ENCODE measurements around the gene CDYL2. TPM values are rescaled to one million over a fixed set of nuclear protein-coding genes. Genes with fewer than 3 reads are reported as not detected.

Gene CDYL2
- total RNA-seq, 2 experiments from 2014 or later: 7.4 to 9.7 TPM

DNA sequence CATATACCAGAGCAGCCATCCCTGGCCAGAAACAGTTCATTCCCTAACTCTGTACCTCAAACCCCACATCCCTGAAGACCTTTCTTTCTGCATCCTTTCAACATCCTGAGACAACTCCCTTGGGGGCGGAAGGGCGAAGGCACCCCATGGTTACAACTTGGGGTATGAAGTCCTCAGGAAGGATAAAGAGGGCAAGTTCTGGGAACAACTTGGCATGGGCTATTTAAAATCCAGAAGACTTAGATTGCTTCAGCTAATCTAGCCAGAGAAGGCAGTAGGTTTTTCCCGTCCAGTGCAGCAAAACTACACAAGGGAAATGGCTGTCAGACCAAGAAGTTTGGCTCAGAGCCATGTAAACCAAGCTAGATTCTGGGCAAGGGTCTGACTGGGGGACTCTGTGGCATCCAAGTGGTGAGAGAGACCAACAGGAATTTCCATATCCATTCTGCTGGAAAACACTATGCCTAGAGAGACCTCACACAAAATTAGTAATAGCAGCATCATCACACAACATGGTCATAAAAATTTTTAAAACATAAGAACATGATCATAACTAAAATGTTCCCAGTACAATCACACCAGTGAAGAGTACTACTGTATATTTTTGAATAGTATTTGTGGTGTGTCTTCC, 113.2 kb downstream of the CDYL2 start:
- no peak for DNase-seq
- no peak overlapping the region for H3K27ac Mint-ChIP-seq
- H3K4me3 Mint-ChIP-seq: no peak overlapping the region
- H3K4me1 Mint-ChIP-seq: peaks cover 28% of the 10 kb centered on the region
- peaks cover 1% of the 10 kb centered on the region for H3K9me3 Mint-ChIP-seq
- H3K27me3 Mint-ChIP-seq: peaks cover 4% of the 10 kb centered on the region
- peaks cover 6% of the 10 kb centered on the region for H3K36me3 Mint-ChIP-seq

DNA sequence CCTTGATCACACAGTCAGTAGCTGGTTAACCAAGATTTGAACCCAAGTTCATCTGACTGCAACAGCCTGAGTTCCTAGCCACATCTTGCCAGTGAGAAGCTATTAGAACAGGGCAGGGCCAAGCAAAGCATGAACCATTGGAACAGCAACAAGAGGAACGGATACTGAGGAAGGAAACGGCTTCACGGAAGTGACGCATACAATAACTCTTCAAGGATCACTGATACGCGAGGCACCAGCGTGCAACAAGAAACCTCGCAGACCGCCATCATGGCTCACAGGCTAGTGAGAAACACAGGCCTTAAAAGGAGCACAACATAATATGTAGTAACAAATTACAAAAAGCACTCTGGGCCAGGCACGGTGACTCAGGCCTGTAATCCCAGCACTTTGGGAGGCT, 114.9 kb downstream of the CDYL2 start:
- Mint-ChIP-seq H3K36me3 (peaks cover 4% of the 10 kb centered on the region), H3K4me3 (no peak overlapping the region), H3K9me3 (no peaks in the 10 kb centered on the region), H3K4me1 (peaks cover 25% of the 10 kb centered on the region), H3K27me3 (peaks cover 4% of the 10 kb centered on the region), H3K27ac (no peak overlapping the region)
- DNase-seq: no peak

DNA sequence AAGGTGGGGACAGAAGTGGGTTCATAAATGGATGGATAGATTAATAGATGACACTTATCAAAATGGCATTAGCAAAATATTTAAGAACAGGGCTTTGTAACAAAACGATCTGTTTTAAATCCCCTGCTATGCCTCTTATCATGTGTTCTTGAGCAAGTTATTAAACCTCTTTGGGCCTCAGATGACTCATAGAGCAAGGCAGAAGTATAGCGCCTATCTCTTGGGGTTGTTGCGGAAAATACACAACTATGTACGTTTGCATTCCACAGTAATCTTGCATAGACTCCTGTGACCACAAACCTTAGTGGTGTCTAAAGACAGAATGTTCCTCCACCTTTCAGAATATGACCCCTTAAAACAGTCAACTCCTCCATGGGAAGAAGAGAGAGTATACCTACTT, 116.8 kb downstream of the CDYL2 start:
- no peak overlapping the region for H3K4me3 Mint-ChIP-seq
- H3K36me3 Mint-ChIP-seq: peaks cover 4% of the 10 kb centered on the region
- DNase-seq: no peak
- H3K4me1 Mint-ChIP-seq: peaks cover 12% of the 10 kb centered on the region
- no peaks in the 10 kb centered on the region for H3K9me3 Mint-ChIP-seq
- no peak overlapping the region for H3K27ac Mint-ChIP-seq
- H3K27me3 Mint-ChIP-seq: peaks cover 4% of the 10 kb centered on the region

DNA sequence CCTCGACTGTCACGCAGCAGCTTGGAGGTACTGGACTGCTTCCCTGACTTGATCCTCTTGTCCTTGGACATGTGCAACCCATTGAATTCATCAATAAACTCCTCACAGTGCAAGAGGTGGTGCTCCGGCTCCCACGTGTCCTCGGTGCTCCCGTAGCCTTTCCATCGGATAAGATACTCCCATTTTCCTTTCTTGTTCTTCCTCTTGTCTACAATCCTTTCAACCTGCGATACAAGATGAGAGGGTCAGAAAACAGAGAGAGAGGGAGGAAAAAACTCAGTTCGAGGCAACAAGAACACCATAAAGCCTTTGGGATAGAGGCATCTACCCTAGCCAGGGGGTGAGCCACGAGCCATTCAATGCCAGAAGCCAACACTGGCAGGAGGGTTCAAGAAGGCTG, 119.5 kb downstream of the CDYL2 start:
- Mint-ChIP-seq H3K4me1 (no peaks in the 10 kb centered on the region), H3K4me3 (no peak overlapping the region), H3K27ac (no peak overlapping the region), H3K9me3 (no peaks in the 10 kb centered on the region), H3K36me3 (peaks cover 4% of the 10 kb centered on the region), H3K27me3 (no peaks in the 10 kb centered on the region)
- DNase-seq: no peak

DNA sequence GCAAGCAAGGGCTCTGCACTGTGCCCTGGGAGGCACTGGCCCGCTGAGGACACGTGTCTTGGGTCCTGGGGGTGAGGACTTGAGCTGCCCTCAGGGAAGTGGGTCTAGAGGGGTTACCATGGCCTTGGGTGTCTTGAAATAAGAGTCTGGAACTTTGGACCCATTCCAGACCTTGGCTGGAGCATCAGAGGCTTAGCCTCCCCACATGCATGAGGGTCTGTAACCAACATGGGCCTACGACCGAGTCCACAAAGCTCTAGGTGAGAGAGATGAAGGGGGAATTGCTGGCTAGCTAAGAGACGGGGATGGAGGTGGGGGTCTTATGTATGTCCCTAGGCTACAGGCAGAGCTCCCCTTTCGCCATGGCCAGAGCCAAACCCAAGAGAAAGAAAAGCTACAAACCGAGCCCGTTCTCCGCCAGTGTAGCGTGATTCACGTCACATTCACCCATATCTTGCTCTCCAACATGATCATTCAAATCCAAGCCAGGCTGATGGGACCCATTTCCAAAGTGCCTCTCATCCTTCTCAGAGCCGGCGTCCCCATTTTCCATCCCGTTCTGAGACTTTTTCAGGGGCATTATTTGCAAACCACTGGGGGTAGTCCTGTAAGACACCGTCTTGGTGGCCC, 120.1 kb downstream of the CDYL2 start:
- H3K36me3 Mint-ChIP-seq: peaks cover 4% of the 10 kb centered on the region
- no peak overlapping the region for H3K27ac Mint-ChIP-seq
- no peaks in the 10 kb centered on the region for H3K27me3 Mint-ChIP-seq
- no peak overlapping the region for H3K4me3 Mint-ChIP-seq
- H3K9me3 Mint-ChIP-seq: no peaks in the 10 kb centered on the region
- no peaks in the 10 kb centered on the region for H3K4me1 Mint-ChIP-seq
- DNase-seq: no peak

DNA sequence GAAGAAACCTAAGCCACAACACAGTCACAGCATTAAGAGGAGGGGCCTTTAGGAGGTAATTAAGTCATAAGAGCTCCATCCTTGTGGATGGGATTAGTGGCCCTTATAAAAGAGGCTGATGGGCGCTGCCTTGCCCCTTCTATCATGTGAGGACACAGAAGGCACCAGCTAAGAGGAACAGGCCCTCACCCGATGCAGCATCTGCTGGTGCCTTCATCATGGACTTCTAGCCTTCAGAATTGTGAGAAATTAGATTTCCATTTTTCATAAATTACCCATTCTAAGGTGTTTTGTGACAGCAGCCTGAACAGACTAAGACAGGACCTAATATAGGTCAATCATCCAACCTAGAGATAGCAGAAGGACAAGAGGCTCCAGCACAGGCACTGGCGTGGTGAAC, 120.8 kb downstream of the CDYL2 start:
- DNase-seq: no peak
- no peak overlapping the region for H3K27ac Mint-ChIP-seq
- H3K27me3 Mint-ChIP-seq: no peaks in the 10 kb centered on the region

DNA sequence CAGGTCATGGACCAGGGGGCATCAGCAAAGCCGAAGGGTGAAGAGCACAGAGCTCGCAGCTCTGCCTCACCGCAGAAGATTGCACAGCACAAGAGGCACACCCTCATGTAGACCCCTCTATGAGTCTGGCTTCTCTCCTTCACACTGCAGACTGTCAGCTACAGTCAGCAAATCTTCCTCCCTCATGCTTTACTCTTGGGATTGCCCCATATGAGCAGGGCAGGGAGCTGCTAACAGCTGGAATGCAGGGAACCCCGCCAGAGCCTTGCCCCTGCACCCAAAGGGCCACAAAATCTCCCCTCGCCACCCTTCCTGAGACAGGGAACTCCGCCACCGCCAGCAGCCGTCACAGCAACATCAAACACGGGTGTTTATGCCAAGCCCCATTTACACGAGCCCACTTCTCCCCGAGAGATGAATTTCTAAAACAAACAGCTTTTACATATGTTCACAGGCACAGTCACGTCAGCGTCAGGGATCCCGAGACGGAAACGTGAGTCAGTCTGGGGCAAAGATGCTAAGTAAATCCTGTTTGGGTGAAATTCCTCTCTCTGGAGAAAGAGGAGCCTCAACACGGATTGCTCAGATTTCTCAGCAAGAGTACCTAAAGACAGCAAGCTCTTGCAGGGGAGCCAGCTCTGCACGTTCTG, 121.9 kb downstream of the CDYL2 start:
- DNase-seq: no peak
- Mint-ChIP-seq H3K4me1 (no peaks in the 10 kb centered on the region), H3K27me3 (no peaks in the 10 kb centered on the region), H3K36me3 (peaks cover 4% of the 10 kb centered on the region), H3K9me3 (no peaks in the 10 kb centered on the region), H3K4me3 (no peak overlapping the region), H3K27ac (no peak overlapping the region)

More for the DNA sequence above, 120.8 kb downstream of the CDYL2 start:
- Mint-ChIP-seq H3K9me3 (no peaks in the 10 kb centered on the region), H3K4me3 (no peak overlapping the region), H3K36me3 (peaks cover 4% of the 10 kb centered on the region), H3K4me1 (no peaks in the 10 kb centered on the region)

DNA sequence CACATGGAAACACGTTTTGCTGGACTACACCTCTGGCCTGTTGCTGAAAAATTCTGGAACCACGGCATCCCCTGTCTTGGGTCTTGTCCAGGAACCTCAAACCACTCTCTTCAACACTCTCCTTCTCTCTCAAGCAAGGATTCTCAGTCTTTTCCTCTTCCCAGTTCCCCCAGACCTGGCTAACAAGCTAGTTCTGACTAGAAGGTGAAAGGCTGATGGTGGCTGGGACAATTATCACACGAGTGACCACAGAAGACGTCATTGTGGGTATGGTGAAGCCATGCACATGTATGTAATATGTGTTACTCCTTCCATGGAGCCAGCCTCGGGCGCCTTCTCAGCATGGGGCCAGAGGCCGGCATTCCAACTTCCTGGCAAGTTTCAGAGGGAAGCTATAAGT, 123.0 kb downstream of the CDYL2 start:
- DNase-seq: no peak
- H3K27ac Mint-ChIP-seq: no peak overlapping the region
- peaks cover 4% of the 10 kb centered on the region for H3K36me3 Mint-ChIP-seq
- H3K4me3 Mint-ChIP-seq: no peak overlapping the region
- peaks cover under 1% of the 10 kb centered on the region for H3K4me1 Mint-ChIP-seq
- H3K27me3 Mint-ChIP-seq: no peaks in the 10 kb centered on the region
- no peaks in the 10 kb centered on the region for H3K9me3 Mint-ChIP-seq

DNA sequence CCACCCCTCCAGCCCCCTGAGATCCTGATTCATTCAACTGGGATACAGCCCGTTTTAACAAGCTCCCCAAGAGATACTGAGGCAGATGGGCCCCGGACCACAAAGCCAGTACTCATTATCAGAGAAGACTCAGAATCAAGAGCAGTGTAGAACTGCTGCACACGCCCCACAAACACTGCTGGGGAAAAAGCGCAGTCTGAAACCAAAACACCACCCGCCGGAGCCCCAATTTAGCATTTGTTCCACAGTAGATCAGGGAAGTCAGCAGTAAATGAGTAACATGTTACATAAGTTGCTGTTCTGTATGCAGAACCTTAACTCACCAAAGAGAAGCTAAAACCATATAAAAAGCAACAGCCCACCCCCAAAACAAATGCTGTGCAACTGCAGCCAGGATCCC, 123.6 kb downstream of the CDYL2 start:
- Mint-ChIP-seq H3K27ac (no peak overlapping the region), H3K4me1 (peaks cover 5% of the 10 kb centered on the region), H3K27me3 (no peaks in the 10 kb centered on the region), H3K4me3 (no peak overlapping the region), H3K9me3 (no peaks in the 10 kb centered on the region), H3K36me3 (peaks cover 4% of the 10 kb centered on the region)
- DNase-seq: no peak

DNA sequence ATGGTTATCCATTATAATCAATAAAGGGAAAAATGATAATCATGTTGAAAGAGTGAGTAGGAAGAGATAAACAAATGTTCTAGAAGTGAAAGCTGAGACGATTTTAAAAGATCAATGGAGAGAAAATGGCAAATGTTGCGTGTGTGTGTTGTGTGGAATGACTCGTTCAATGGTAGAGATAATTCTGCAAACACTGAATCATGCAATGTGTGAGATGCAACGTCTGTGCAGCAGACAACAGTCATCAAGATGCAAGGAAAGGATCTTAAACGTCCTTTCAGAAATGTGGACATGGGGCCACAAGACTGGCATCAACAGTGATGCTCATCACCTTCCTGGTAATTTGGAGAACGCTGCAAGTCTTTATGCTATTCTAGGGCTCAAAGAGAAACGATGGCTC, 124.4 kb downstream of the CDYL2 start:
- H3K4me1 Mint-ChIP-seq: peaks cover 5% of the 10 kb centered on the region
- H3K4me3 Mint-ChIP-seq: no peak overlapping the region
- no peaks in the 10 kb centered on the region for H3K9me3 Mint-ChIP-seq
- H3K27ac Mint-ChIP-seq: no peak overlapping the region
- peaks cover 4% of the 10 kb centered on the region for H3K36me3 Mint-ChIP-seq
- H3K27me3 Mint-ChIP-seq: no peaks in the 10 kb centered on the region
- DNase-seq: no peak

DNA sequence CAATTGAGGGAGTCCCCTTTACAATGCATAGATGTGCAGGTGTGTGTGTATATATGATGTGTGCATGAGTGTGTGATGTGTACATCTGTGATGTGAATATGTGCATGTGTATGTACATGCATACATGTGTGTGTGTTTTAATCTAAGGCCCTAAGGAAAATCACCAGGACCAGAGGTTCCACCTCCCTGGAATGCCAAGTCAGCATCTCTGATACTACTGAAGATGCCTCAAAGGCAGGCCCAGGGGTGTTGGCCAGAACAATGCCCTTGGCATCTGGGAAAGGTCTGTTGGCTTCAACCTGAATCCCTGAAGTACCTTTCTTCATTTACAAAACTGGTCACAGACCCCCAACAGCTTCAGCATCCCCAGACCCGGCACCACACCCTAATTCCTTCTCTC, 129.5 kb downstream of the CDYL2 start:
- Mint-ChIP-seq H3K4me1 (peaks cover 11% of the 10 kb centered on the region), H3K27me3 (no peaks in the 10 kb centered on the region), H3K27ac (no peak overlapping the region), H3K4me3 (no peak overlapping the region), H3K9me3 (peaks cover 10% of the 10 kb centered on the region), H3K36me3 (peaks cover 7% of the 10 kb centered on the region)
- no peak for DNase-seq

DNA sequence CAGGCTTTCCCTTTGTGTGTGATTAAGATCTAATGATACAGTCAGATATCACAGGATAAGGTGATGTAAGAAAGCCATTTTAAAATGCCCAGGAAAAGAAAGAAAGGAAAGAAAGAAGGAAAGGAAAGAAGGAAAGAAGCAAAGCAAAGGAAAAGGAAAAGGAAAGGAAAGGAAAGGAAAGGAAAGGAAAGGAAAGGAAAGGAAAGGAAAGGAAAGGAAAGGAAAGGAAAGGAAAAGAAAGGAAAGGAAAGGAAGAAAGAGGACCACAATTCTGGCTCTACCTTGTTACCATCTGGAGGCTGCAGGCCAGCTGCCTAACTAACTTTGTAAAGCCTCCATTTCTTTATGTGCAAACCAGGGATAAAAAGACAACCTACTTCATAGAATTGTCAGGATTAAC, 132.0 kb downstream of the CDYL2 start:
- peaks cover 13% of the 10 kb centered on the region for H3K4me1 Mint-ChIP-seq
- H3K27ac Mint-ChIP-seq: peak overlapping the region; percentile 11
- H3K4me3 Mint-ChIP-seq: no peak overlapping the region
- H3K36me3 Mint-ChIP-seq: peaks cover 8% of the 10 kb centered on the region
- DNase-seq: no peak
- H3K9me3 Mint-ChIP-seq: peaks cover 17% of the 10 kb centered on the region
- no peaks in the 10 kb centered on the region for H3K27me3 Mint-ChIP-seq

DNA sequence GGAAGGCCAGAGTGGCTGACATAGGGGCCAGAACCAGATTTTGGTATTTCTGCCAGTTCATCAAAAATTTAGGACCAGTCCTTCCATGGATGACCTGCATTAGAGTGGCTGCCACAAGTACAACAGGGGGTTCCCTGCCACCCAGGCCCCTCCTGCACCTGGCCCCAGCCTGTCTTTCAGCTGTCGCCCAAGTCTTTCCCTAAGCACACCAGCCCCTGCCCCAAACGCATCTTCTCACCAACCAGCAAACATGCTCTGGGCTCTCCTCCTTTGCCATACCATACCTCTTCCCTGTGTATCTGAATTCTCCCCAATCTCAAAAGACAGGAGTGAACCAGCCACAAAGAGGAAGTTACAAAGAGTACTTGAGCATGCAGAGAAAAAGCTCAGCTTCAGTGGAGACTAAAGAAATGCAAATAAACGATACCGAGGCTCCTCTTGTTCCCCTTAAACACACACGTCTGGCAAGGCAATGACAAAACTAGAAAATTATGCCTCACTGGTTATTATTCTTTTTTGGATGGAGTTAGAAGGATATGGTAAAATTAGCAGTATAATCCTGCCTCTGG, 133.0 kb downstream of the CDYL2 start:
- Mint-ChIP-seq H3K36me3 (peaks cover 8% of the 10 kb centered on the region), H3K4me3 (no peak overlapping the region), H3K9me3 (peaks cover 17% of the 10 kb centered on the region), H3K27me3 (no peaks in the 10 kb centered on the region), H3K27ac (no peak overlapping the region), H3K4me1 (peaks cover 12% of the 10 kb centered on the region)
- DNase-seq: no peak

DNA sequence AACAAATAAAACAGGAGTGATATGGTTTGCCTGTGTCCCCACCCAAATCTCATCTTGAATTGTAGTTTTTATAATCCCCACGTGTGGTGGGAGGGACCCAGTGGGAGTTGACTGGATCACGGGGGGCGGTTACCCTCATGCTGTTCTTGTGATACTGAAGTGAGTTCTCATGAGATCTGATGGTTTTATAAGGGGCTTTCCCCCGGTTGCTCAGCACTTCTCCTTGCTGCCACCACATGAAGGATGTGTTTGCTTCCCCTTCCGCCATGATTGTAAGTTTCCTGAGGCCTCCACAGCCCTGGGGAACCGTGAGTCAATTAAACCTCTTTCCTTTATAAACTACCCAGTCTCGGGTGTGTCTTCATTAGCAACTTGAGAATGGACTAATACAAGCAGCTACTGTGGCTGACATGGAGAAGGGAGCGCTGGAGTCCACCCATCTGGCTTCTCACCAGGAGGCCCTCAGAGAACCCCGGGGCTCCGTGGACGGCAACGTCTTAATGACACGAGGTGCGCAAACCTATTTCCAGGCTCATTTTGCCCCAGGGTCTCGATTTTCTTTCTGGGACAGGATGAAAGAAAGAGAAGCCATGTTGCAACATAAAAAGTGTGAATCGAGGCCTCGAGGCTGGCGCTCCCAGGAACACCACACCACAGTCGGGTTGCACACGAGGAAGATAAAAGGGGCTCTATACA, 134.1 kb downstream of the CDYL2 start:
- peak; percentile 12 for DNase-seq
- no peaks in the 10 kb centered on the region for H3K27me3 Mint-ChIP-seq
- H3K27ac Mint-ChIP-seq: peak overlapping the region; percentile 79
- no peak overlapping the region for H3K4me3 Mint-ChIP-seq
- H3K4me1 Mint-ChIP-seq: peaks cover 9% of the 10 kb centered on the region
- H3K36me3 Mint-ChIP-seq: peaks cover 8% of the 10 kb centered on the region
- H3K9me3 Mint-ChIP-seq: peaks cover 17% of the 10 kb centered on the region

DNA sequence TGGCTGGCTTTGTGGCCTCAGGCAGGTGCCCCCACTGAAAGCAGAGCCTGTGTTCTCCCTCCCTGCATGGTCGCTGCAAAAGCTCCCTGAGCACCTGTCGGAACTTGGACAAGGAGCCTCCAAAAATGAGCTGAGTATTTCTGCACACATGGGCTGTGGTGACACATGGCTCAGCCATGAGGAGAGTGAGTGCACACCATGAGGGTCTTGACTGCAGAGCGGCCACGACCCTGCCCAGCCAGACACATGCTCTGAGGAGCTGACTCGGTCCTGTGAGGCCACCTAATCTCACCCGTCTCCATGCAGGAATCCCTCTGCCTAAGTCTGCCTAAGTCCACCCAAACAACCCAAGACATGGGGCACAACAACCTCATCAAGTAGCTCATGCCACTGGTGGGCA, 134.7 kb downstream of the CDYL2 start:
- peaks cover 17% of the 10 kb centered on the region for H3K9me3 Mint-ChIP-seq
- peak overlapping the region; percentile 79 for H3K27ac Mint-ChIP-seq
- peaks cover 8% of the 10 kb centered on the region for H3K36me3 Mint-ChIP-seq
- no peaks in the 10 kb centered on the region for H3K27me3 Mint-ChIP-seq
- H3K4me1 Mint-ChIP-seq: peaks cover 9% of the 10 kb centered on the region
- DNase-seq: no peak
- H3K4me3 Mint-ChIP-seq: no peak overlapping the region

Measured in activated naive CD8-positive, alpha-beta T cell treated with anti-CD3 and anti-CD28 coated beads for 36 hours (primary cell).